Activated CD8-positive, alpha-beta memory T cell treated with anti-CD3 and anti-CD28 coated beads, Interleukin-2, amount 50 U/mL, for 4 hours (primary cell): ENCODE measurements around the gene CCDC178.

Source experiments
- DNase-seq: peaks from one replicate; pipeline ENCODE4 v3.0.0-alpha.2; 2020

Gene CCDC178

DNA sequence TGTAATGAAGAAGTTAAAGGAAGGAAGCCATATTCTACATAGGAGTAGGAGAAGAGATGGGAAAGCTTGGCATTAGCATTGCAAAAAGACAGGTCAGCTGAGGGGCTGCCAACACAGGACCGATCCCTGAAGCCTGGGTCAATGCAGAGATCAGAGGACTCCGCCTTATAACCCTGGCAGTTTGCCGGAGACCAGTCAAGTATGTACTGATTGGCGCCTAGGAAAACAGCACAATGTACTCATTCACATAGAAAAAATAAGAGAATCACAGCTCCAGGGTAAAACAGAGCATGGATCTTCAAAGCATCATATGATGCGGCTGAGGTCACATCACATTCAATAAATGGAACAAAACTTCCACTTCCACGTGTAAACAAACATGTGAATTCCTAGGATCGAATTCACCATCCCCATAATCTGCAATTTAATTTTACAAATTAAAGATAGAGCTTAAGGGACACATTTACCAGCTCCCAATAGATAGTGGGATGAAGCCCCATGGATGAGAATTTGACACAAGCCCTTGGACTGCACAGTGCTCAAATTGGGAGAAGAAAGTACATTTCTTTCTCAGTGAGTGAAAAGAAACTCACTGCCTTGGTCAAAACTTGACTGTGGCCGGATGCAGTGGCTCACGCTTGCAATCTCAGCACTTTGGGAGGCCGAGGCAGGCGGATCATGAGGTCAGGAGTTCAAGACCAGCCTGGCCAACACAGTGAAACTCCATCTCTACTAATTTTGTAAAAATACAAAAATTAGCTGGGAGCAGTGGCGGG lies 532.7 kb downstream of the CCDC178 start:
- DNase-seq = no peak

DNA sequence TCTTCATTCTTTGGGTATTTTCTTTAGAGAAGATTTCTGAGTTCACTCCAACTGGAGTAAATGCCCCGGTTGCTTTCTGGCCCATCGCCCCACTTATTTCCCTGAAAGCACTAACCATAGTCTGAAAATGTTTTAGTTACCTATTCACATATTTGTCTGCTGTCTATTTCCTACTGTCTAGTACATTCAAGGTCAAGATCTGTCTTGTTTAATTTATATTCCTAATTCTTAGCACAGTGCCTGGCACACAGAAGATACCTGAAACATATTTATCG lies 533.3 kb downstream of the CCDC178 start:
- no peak for DNase-seq

DNA sequence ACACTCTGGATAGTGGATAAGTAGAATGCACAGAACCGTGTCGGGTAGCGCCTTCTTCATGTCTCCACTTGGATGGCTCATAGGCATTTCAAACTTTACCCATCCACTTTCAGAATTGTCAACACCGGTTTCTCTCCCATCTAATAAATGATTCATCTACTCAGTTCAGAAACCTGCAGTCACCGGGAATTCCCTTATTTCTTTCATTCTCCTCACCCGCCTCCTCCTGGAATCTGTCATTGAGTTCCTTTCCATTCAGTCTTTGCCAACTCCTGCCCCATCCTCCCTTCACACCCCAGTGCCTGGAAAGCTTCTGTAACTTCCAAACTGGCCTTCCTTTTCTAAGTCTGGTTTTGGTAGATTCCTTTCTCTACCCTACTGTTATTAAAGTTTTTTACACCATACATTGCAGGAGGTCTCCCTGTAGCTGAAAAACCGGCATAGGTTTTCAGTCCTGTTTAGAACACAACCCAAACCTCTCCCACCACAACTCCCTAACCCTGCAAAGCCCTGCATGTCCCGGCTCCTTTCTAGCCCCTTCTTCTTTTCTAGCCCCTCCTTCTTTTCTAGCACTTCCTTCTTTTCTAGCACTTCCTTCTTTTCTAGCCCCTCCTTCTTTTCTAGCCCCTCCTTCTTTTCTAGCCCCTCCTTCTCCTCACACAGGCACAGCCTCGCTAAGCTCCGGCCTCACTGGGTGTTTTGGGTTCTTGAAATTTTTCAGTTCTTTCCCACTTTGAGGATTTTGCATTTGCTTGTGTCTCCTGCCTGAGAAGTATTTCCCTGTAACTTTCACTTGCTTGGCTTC lies 533.8 kb downstream of the CCDC178 start:
- DNase-seq = no peak

DNA sequence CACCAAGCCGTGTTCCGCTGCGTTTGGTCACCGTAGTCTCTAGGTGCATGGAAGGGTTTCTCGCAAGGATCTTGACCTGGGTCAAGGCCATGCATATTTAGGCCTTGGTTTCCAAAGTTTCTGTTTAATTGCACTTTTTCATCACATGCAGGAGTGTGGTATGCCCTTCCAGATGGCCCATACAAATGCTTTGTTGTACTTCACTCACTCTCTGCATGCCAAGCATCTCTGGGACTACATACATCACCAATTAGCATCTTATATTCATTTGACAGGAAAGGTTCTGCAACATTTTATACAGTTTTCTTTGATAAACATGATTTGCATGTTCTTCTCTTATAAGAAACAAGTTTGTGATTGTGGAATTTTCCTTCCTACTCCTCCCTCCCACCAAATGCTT lies 534.9 kb downstream of the CCDC178 start:
- no peak for DNase-seq

DNA sequence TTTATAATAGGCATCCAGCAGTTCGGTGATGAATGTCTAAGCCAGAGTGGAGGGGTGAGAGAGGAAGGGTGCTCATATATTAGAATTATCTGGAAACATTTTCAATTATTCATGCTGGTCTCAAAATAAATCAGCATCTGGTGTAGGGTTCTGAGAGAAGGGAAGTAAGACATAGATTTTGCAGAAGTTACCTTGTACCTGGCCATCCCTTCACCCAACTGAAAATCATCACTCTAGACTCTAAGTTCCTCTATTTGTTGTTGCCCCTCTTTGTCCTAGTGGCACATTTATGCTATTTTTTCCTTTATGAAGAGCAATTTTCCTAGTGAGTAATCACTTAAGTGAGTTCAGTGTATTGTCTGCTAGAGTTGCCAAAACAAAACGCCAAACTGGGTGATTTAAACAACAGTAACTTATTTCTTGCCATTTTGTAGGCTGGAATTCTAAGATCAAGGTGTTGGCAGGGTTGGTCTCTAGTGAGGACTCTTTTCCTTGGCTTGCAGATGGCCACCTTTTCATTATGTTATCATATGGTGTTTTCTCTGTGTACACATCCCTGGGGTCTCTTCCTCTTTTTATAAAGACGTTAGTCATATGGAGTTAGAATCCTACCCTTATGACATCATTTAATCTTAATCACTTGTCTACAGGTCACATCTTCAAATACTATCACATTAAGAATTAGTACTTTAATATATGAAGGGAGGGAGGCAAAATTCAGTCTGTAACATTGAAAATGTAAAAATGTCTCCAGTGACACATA lies 537.8 kb downstream of the CCDC178 start:
- DNase-seq = no peak

DNA sequence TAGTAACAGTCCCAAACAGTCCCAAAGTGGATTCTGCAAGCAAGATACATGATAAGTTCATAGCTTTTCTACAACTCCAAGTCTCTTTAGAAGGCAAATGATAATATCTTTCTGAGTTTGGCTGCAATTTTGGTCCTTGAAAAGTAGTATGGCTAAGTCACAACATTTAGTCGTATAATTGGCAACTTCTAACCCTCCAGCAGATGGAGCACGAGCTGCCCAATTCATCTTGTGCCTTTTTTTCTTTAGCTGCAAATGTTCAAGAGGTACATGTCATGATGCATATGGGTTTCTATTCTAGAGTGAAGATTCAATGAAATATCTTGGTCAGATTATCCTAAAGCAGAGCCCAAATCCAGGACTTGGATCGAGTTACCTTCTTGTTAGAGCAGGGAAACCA lies 540.7 kb downstream of the CCDC178 start:
- no peak for DNase-seq

DNA sequence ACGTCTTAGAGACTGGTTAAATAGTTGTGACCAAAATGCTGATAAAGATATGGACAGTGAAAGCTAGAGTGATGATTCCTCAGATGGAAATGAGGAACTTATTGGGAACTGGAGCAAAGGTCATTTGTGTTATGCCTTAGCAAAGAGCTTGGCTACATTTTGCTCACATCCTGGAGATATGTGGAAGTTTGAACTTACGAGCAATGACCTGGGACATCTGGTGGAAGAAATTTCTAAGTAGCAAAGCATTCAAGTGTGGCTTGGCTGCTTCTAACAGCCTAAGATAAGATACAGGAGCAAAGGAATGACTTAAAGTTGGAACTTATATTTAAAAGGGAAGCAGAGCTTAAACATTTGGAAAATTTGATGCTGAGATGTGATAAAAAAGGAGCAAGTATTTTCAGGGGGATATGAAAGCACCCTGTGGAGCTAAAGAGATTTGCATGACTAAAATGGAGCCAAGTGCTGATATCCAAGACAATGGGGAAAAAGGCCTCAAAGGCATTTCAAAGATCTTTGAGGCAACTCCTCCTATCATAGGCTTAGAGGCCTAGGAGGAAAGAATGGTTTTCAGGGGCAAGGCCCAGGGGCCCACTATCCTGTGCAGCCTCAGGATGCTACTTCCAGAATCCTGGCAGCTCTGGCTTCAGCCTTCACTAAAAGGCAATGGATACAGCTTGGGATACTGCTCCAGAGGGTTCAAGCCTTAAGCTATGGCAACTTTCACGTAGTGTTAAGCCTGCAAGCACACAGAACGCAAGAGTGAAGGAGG lies 543.6 kb downstream of the CCDC178 start:
- DNase-seq = no peak

DNA sequence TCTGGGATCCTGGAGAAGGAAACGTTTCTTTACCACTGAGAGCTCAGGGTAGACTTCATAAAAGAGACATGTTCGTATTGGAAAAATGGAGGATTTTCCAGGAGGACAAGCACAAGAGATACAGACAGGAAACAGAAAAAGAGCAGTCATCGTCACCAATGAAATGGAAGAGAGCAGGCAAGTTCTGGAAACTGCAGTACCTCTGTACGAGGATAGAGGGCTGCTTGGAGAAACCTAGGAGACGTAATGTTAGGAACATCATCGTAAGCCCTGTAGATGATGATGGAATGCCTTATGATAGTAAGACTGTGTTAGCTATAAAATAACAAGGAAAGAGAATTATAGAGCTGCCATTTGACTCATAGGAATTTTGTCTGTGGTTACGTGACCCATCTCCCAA lies 546.6 kb downstream of the CCDC178 start:
- no peak for DNase-seq

DNA sequence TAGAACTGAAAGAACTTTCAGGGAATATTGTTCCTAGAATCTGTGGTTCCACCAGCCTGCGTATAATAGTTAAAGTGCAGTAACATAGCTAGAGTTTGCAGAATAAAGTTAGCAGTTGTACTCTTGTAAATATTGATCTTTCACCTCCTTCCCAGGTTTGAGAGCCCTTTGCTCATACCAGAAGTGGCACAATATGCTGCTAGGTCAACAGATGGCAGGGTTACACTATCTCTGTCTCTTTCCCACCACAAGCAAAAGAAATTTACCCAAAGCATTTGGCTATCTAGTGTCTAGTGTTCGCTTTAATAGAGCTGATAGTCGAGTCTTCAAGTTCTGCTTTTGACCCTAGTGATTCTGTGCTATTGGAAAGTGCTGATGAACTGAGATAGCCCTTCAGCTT lies 548.7 kb downstream of the CCDC178 start:
- no peak for DNase-seq

DNA sequence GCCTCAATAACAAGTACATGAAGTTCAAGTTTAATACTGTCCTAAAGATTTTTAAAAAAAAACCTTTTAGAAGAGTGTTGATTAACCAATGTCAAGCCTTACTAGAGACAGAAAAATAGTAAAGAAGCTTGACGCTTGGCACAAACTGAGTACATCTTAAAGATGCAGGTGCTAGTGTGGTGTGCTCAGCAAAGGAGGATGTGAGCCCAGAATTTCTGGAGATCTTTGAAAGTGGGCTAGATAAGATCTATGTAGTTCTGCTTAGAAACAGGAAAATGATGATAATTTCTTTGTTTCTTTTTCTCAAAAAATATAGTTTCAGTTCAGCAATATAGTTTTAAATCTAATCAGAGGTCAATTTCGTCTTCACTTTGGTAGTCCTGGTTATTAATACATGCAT lies 549.4 kb downstream of the CCDC178 start:
- no peak for DNase-seq

DNA sequence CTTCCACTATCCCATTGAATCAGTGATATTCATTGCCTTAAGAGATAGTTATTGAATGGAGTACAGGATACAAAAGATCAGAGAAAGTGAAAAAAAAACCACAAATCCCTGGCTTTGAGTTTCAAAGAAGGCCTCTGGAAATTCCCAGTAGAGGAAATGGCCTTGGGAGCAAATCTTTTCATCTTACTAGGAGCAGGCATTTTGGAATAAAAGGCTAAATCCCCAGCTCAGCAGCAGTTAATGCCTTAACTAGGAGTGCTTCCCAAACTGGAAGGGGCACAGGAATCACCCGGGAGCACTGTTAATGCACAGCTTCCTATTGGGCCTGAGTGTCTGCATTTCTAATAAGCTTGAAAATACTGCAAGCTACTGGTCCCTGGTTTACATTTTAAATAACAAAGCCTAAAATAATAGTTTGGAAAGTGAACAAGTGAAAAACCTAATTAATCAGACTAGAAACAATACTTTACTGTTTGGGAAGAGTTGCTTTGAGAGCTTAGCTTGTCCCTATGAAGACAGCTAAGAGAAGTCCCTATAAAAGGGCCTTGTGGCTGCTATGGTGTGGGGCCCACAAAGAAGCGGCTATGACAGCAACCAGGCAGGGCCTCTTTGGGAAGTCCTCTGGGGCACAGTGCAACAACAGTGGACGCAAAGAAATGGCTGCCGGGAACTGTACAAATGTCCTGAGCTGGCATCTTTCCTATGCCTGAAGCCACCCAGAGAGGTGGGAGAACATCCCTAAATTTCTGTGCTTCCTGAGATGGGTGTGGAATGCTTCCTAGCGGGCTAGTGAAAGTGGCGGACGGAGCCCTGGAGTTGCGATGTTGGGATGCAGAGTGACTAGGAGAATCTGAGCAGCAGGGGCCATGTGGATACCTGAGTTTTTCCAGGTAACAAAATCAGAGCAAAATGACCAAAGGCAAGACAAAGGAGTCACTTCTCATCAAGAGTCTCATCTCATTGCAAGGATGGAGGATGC lies 550.6 kb downstream of the CCDC178 start:
- no peak for DNase-seq

DNA sequence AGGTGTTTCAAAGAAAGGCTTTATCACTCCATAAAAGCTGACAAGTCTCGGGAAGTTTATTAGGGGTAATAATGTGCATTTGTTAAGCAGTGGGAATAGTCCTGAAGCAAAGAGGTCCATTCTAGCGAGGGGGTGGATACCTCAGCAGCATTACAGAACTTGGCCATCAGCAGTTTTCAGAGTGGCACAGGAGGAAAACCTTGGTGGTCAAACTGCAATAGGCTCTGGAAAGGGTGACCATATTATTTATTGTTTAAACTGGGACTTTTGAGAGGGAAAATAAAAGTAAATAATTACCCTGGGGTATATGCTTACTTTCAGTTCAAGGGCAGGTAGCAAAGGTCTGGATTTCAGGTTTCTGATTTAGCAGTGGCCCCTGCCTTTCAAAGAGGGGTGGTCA lies 552.2 kb downstream of the CCDC178 start:
- DNase-seq = no peak
